MM.1S (cell line): Measurements from ENCODE around the gene UPF3A.

Source experiments
- CTCF ChIP-seq: fragments of 300-600 bp; sonication (generic); IDR thresholded peaks from 2 replicates; pipeline ENCODE4 v1.5.1; 2016; ENCODE audit warnings: antibody characterized with exemption, low read length, mixed read lengths
- EZH2 ChIP-seq: fragments of 300-600 bp; sonication (generic); optimal IDR thresholded peaks from 2 replicates; pipeline ENCODE3; 2017; ENCODE audit warnings: low read depth, mild to moderate bottlenecking, antibody characterized with exemption, low read length, mixed read lengths

DNA sequence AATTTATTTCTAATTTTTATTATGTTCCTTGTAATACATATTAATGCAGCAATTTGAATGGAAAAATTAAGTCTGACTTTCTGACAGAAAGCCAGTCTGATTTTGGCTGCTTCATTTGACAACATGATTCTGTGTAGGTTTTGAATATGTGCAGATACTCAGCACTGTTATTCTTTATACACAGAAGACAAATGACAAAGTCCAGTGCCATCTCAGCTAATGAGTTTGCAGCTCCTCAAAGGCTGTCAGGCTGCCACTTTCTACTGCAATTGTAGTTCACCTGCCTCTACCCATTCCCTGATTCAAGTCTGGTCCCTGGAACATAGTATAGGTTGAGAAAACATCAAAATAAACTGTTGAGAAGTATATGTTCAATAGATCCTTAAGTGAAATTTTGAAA lies 30.0 kb downstream of the UPF3A start:
- no peak for TF ChIP-seq CTCF
- TF ChIP-seq EZH2 = no peak
